OCI-LY1 (cell line): ENCODE results near the gene ITSN1.

Experiments
- H2AFZ ChIP-seq: fragments of 200-600 bp; sonication (generic), shearing (Covaris generic); 2 replicates; pipeline ENCODE4 v1.6.0; 2014; ENCODE audit warnings: antibody characterized with exemption, mild to moderate bottlenecking, low read length
- H3F3A ChIP-seq: fragments of 200-600 bp; sonication (generic), shearing (Covaris generic); 2 replicates; pipeline ENCODE4 v1.6.0; 2014; ENCODE audit warnings: mild to moderate bottlenecking, antibody characterized with exemption, low read length, moderate library complexity; ENCODE audit not compliant: insufficient read depth
- H3K27ac ChIP-seq: fragments of 200-600 bp; sonication (generic); 2 replicates; pipeline ENCODE4 v1.5.1; 2014; ENCODE audit warnings: low read length, mixed run types, mild to moderate bottlenecking, low read depth; ENCODE audit not compliant: poor library complexity, severe bottlenecking
- H3K27me3 ChIP-seq: fragments of 200-600 bp; sonication (generic); 2 replicates; pipeline ENCODE4 v1.6.0; 2014; ENCODE audit warnings: antibody characterized with exemption, mild to moderate bottlenecking, low read length, moderate library complexity; ENCODE audit not compliant: insufficient read depth
- H3K36me3 ChIP-seq: fragments of 200-600 bp; sonication (generic); 2 replicates; pipeline ENCODE4 v1.6.1; 2014; ENCODE audit warnings: mild to moderate bottlenecking, antibody characterized with exemption, low read length, moderate library complexity, mixed read lengths; ENCODE audit not compliant: insufficient read depth
- H3K4me1 ChIP-seq: fragments of 200-600 bp; sonication (generic); 2 replicates; pipeline ENCODE4 v1.5.1; 2014; ENCODE audit warnings: mild to moderate bottlenecking, low read length, moderate library complexity; ENCODE audit not compliant: insufficient read depth, severe bottlenecking
- H3K4me2 ChIP-seq: fragments of 200-600 bp; sonication (generic), shearing (Covaris generic); 2 replicates; pipeline ENCODE4 v1.6.1; 2014; ENCODE audit warnings: low read length
- H3K4me3 ChIP-seq: fragments of 200-600 bp; sonication (generic); 2 replicates; pipeline ENCODE4 v1.5.1; 2014; ENCODE audit warnings: low read length, low read depth, mild to moderate bottlenecking, mixed read lengths; ENCODE audit not compliant: poor library complexity, severe bottlenecking
- H3K79me2 ChIP-seq: fragments of 200-600 bp; shearing (Covaris generic); 2 replicates; pipeline ENCODE4 v1.6.1; 2016; ENCODE audit warnings: mixed run types, low read length, mixed read lengths; ENCODE audit not compliant: insufficient read depth
- H3K9ac ChIP-seq: fragments of 200-600 bp; sonication (generic), shearing (Covaris generic); 2 replicates; pipeline ENCODE4 v1.6.1; 2014; ENCODE audit warnings: mild to moderate bottlenecking, low read length, mixed read lengths
- H3K9me2 ChIP-seq: fragments of 200-600 bp; sonication (generic), shearing (Covaris generic); 2 replicates; pipeline ENCODE4 v1.6.1; 2014; ENCODE audit warnings: low read depth, mild to moderate bottlenecking, low read length, mixed read lengths
- H3K9me3 ChIP-seq: fragments of 200-600 bp; shearing (Covaris generic); 2 replicates; pipeline ENCODE4 v1.6.1; 2014; ENCODE audit warnings: low read length, mixed read lengths
- H4K20me1 ChIP-seq: fragments of 200-600 bp; sonication (generic), shearing (Covaris generic); 2 replicates; pipeline ENCODE4 v1.6.0; 2016; ENCODE audit warnings: mild to moderate bottlenecking, low read length; ENCODE audit not compliant: insufficient read depth
- EZH2 ChIP-seq: fragments of 200-600 bp; sonication (generic), shearing (Covaris generic); IDR thresholded peaks from 2 replicates; pipeline ENCODE4 v1.8.0; 2017; ENCODE audit warnings: borderline replicate concordance, mixed run types, mild to moderate bottlenecking, antibody characterized with exemption, low read length, moderate library complexity, mixed read lengths
- TF ChIP-seq, protein P1 (sequence below): fragments of 200-600 bp; sonication (generic), shearing (Covaris generic); IDR thresholded peaks from 2 replicates; pipeline ENCODE4 v1.5.1; 2017; ENCODE audit warnings: mild to moderate bottlenecking, antibody characterized with exemption, low read length, moderate library complexity, mixed read lengths

ITSN1 gene

GRCh38 chr21:33824156-33824941 lies 182.0 kb downstream of the ITSN1 start:
- Histone ChIP-seq H3K9me3 (no peaks in the 10 kb centered on the region), H2AFZ (no peak overlapping the region), H4K20me1 (no peaks in the 10 kb centered on the region), H3F3A (no peaks in the 10 kb centered on the region), H3K4me2 (no peak overlapping the region), H3K27me3 (0 out of 2 replicates have a peak, but pooled peaks cover 5% of the 10 kb centered on the region), H3K9me2 (no peaks in the 10 kb centered on the region), H3K4me1 (no peaks in the 10 kb centered on the region), H3K9ac (no peak overlapping the region), H3K79me2 (no peaks in the 10 kb centered on the region), H3K27ac (no peak overlapping the region), H3K36me3 (no peaks in the 10 kb centered on the region; the same call in 1 of the 2 replicates), H3K4me3 (no peak overlapping the region)
- TF ChIP-seq, protein P1, sequence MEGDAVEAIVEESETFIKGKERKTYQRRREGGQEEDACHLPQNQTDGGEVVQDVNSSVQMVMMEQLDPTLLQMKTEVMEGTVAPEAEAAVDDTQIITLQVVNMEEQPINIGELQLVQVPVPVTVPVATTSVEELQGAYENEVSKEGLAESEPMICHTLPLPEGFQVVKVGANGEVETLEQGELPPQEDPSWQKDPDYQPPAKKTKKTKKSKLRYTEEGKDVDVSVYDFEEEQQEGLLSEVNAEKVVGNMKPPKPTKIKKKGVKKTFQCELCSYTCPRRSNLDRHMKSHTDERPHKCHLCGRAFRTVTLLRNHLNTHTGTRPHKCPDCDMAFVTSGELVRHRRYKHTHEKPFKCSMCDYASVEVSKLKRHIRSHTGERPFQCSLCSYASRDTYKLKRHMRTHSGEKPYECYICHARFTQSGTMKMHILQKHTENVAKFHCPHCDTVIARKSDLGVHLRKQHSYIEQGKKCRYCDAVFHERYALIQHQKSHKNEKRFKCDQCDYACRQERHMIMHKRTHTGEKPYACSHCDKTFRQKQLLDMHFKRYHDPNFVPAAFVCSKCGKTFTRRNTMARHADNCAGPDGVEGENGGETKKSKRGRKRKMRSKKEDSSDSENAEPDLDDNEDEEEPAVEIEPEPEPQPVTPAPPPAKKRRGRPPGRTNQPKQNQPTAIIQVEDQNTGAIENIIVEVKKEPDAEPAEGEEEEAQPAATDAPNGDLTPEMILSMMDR, result no peak
- no peak for TF ChIP-seq EZH2

DNA sequence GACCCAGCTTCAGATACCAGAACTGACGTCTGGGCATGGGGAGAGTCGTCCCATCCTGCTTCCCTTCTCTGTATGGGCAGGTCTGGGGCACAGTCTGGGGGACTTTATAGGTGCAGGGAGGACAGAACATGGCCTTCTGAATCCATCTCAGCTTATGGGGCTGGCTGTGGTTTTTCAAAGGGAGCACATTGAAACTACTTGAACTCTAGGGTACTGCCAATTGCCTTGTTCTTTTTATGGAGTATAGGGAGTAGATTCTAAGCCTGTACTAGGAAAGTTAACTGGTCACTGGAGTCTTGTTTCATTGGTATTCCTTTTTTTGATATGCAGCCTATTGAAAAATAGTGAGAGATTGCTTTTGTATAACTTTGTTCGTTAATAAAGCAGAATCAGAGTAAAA lies 183.1 kb downstream of the ITSN1 start:
- no peak overlapping the region for H3K27ac ChIP-seq
- H3K4me1 ChIP-seq, result no peaks in the 10 kb centered on the region
- no peaks in the 10 kb centered on the region for H3F3A ChIP-seq
- H3K9me3 ChIP-seq, result 0 out of 2 replicates have a peak, but pooled peaks cover 2% of the 10 kb centered on the region
- H3K4me2 ChIP-seq, result no peak overlapping the region
- peaks cover 12% of the 10 kb centered on the region for H3K27me3 ChIP-seq
- no peaks in the 10 kb centered on the region; the same call in 1 of the 2 replicates for H3K36me3 ChIP-seq
- H3K4me3 ChIP-seq, result no peak overlapping the region
- no peaks in the 10 kb centered on the region for H4K20me1 ChIP-seq
- no peaks in the 10 kb centered on the region for H3K9me2 ChIP-seq
- no peak overlapping the region for H3K9ac ChIP-seq
- no peaks in the 10 kb centered on the region for H3K79me2 ChIP-seq
- TF ChIP-seq, protein P1, result no peak
- TF ChIP-seq EZH2, result no peak
- H2AFZ ChIP-seq, result no peak overlapping the region

DNA sequence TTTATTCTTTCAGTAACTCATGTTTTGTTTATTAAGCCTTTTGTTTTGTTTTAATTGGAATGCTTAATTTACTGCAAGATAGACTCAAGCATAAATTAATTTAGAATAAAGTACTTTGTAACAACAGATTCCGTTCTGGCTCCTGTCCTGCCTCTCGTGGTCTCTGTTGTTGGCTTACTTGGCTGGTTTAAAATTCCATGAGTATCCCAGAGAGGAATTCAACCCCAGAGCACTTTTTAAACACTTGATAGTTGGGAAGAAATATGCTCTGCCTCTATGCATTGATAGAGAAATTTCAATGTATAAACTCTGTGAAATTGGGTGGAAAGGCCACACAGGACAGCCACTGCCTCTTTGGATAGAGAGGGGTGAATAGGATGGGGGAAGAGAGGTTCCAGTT lies 183.6 kb downstream of the ITSN1 start:
- H3K4me3 ChIP-seq, result no peak overlapping the region
- H3K79me2 ChIP-seq, result no peaks in the 10 kb centered on the region
- H3K4me2 ChIP-seq, result no peak overlapping the region
- no peaks in the 10 kb centered on the region for H3K9me2 ChIP-seq
- peaks cover 14% of the 10 kb centered on the region for H3K27me3 ChIP-seq
- no peaks in the 10 kb centered on the region for H3K4me1 ChIP-seq
- no peaks in the 10 kb centered on the region for H3F3A ChIP-seq
- no peak for TF ChIP-seq EZH2
- TF ChIP-seq, protein P1, result no peak
- H2AFZ ChIP-seq, result no peak overlapping the region
- 0 out of 2 replicates have a peak, but pooled peaks cover 2% of the 10 kb centered on the region for H3K9me3 ChIP-seq
- no peaks in the 10 kb centered on the region; the same call in 1 of the 2 replicates for H3K36me3 ChIP-seq
- H4K20me1 ChIP-seq, result no peaks in the 10 kb centered on the region
- H3K9ac ChIP-seq, result no peak overlapping the region
- no peak overlapping the region for H3K27ac ChIP-seq
